K562 treated with DMSO at 1 percent for 24 hours (cell line): ENCODE measurements around the gene STMND1. TPM values are rescaled to one million over a fixed set of nuclear protein-coding genes. Genes with fewer than 3 reads are reported as not detected.

Experiments used
- total RNA-seq: library from RNA; unstranded; fragments of 300-600 nt; gene quantifications from 2 replicates; pipeline ENCODE4 v1.2.3, GENCODE V29; 2022; ENCODE audit warnings: low read depth; ENCODE audit not compliant: insufficient read depth

Gene STMND1
- 0.22 TPM in 1 of 2 replicates, not detected in the other for total RNA-seq

GRCh38 chr6:17101422-17102257 lies at the start of gene STMND1:
Gene STMND1, plus strand, starts transcription at chr6:17102050. Its CDS starts 208 bp downstream, at chr6:17102258.

Other genes with a start within 250 kb of the STMND1 start
- not detected in 2 replicates for gene RBM24, start 179.3 kb downstream of the STMND1 start, total RNA-seq